Stomach (tissue), 4 donors: ENCODE measurements around the gene ASIC2.
"Not testable (repeated sequence)": the region's sequence is repeated elsewhere in the genome, so short reads cannot be mapped to it uniquely, and the experiment has no call there.

Source experiments
- EP300 ChIP-seq: sonication (generic); formaldehyde crosslinking; IDR thresholded peaks from one replicate; pipeline ENCODE4 v1.6.1; 2017; ENCODE audit warnings: antibody characterized with exemption
- POLR2A ChIP-seq, 4 donors: fragments of 450-650 bp; IDR thresholded peaks; one replicate each; pipeline ENCODE4 v1.6.1; 2016; ENCODE audit warnings: antibody characterized with exemption in 4 of 4, control low read depth in 2 of 4, mild to moderate bottlenecking in 1 of 4, moderate library complexity in 1 of 4
- POLR2AphosphoS5 ChIP-seq, 3 donors: sonication (generic); formaldehyde crosslinking; IDR thresholded peaks; one replicate each; pipeline ENCODE4 v1.6.1; 2016; ENCODE audit warnings: antibody characterized with exemption in 3 of 3
- TF ChIP-seq, protein P1 (sequence below), 7 experiments: fragments of 450-650 bp in 4 of 7; fragments of 200-600 bp in 3 of 7; sonication (generic) in 3 of 7; IDR thresholded peaks; one replicate each; pipeline ENCODE4 v1.5.1; 2016 to 2019; ENCODE audit warnings: antibody characterized with exemption in 7 of 7, control low read depth in 2 of 7, mild to moderate bottlenecking in 1 of 7

DNA sequence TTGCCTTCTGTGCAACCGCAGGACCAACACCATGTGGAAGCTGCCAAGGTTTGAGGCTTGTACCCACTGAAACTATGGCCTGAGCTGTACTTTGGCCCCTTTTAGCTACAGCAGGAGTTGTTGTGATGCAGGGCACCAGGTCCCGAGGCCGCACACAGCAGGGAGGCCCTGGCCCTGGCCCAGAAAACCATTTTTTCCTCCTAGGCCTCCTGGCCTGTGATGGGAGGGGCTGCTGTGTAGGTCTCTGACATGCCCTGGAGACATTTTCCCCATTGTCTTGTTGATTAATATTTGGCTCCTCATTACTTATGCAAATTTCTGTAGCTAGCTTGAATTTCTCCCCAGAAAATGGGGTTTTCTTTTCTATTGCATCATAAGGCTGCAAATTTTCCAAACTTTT lies 311.5 kb downstream of the ASIC2 start:
- TF ChIP-seq POLR2A (IDR thresholded peaks at IDR 0.05); POLR2AphosphoS5 (IDR thresholded peaks at IDR 0.05); EP300: not testable (repeated sequence)
- TF ChIP-seq, protein P1, sequence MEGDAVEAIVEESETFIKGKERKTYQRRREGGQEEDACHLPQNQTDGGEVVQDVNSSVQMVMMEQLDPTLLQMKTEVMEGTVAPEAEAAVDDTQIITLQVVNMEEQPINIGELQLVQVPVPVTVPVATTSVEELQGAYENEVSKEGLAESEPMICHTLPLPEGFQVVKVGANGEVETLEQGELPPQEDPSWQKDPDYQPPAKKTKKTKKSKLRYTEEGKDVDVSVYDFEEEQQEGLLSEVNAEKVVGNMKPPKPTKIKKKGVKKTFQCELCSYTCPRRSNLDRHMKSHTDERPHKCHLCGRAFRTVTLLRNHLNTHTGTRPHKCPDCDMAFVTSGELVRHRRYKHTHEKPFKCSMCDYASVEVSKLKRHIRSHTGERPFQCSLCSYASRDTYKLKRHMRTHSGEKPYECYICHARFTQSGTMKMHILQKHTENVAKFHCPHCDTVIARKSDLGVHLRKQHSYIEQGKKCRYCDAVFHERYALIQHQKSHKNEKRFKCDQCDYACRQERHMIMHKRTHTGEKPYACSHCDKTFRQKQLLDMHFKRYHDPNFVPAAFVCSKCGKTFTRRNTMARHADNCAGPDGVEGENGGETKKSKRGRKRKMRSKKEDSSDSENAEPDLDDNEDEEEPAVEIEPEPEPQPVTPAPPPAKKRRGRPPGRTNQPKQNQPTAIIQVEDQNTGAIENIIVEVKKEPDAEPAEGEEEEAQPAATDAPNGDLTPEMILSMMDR (IDR thresholded peaks at IDR 0.05) = not testable (repeated sequence)
